Esophagus muscularis mucosa (tissue), 4 donors: ENCODE measurements around the gene ASXL2. TPM values are rescaled to one million over a fixed set of nuclear protein-coding genes. Genes with fewer than 3 reads are reported as not detected.

Source experiments
- DNase-seq: peaks from one replicate; pipeline ENCODE4 v3.0.0-alpha.2; 2017; ENCODE audit errors: extremely low spot score
- H3K27ac ChIP-seq, 4 donors: fragments of 200-600 bp; sonication (generic); replicated peaks in 1 of 4; 1 replicate in 3 of 4; 2 replicates in 1 of 4; pipeline ENCODE4 v1.5.1; 2016 to 2019; ENCODE audit warnings: mild to moderate bottlenecking in 1 of 4
- H3K27me3 ChIP-seq, 4 donors: fragments of 200-600 bp; sonication (generic); one replicate each; pipeline versions ENCODE4 v1.5.1 to v1.6.0; 2016 to 2019
- H3K36me3 ChIP-seq, 4 donors: fragments of 200-600 bp; sonication (generic); one replicate each; pipeline ENCODE4 v1.5.1; 2016 to 2019
- H3K4me1 ChIP-seq, 4 donors: fragments of 200-600 bp; sonication (generic); one replicate each; pipeline ENCODE4 v1.5.1; 2016 to 2019
- H3K4me3 ChIP-seq, 4 donors: fragments of 200-600 bp; sonication (generic); 1 replicate in 2 of 4; 2 replicates in 2 of 4; pipeline ENCODE4 v1.5.1; 2016 to 2019; ENCODE audit warnings: mild to moderate bottlenecking in 4 of 4, moderate library complexity in 1 of 4
- H3K9me3 ChIP-seq, 4 donors: fragments of 200-600 bp; sonication (generic); 1 replicate in 3 of 4; 2 replicates in 1 of 4; pipeline ENCODE4 v1.5.1; 2016 to 2019
- CTCF ChIP-seq, 3 experiments: fragments of 200-600 bp in 2 of 3; fragments of 450-650 bp in 1 of 3; sonication (generic) in 2 of 3; IDR thresholded peaks; one replicate each; pipeline ENCODE4 v1.5.1; 2017 to 2019; ENCODE audit warnings: antibody characterized with exemption in 3 of 3, mild to moderate bottlenecking in 2 of 3, moderate library complexity in 1 of 3
- EP300 ChIP-seq: sonication (generic); formaldehyde crosslinking; IDR thresholded peaks from one replicate; pipeline ENCODE4 v1.6.1; 2017; ENCODE audit warnings: antibody characterized with exemption
- POLR2A ChIP-seq: fragments of 450-650 bp; IDR thresholded peaks from one replicate; pipeline ENCODE4 v1.6.1; 2017; ENCODE audit warnings: antibody characterized with exemption, moderate library complexity, mild to moderate bottlenecking, low read depth
- POLR2AphosphoS5 ChIP-seq, 2 donors: sonication (generic); formaldehyde crosslinking; IDR thresholded peaks; one replicate each; pipeline ENCODE4 v1.6.1; 2017; ENCODE audit warnings: antibody characterized with exemption in 2 of 2
- WGBS: methylation state at CpG from one replicate; pipeline ENCODE4 v1.1.5; 2018; 5-methylcytosine and 5-hydroxymethylcytosine counted together
- intact Hi-C: fragments of 100-400 bp; cut with DNase I; formaldehyde crosslinking; loops from one replicate; pipeline ENCODE4 v1.15.1; 2023
- total RNA-seq, 4 donors: library from RNA; depleted of rRNA; stranded (reverse); fragments of >200 nt; gene quantifications; one replicate each; pipeline versions ENCODE4 v1.1.0 to v1.2.1, GENCODE V29; 2016

ASXL2 gene
- total RNA-seq, 4 donors from 2014 or later, result 17.4 to 25.1 (median 20.5) TPM

DNA sequence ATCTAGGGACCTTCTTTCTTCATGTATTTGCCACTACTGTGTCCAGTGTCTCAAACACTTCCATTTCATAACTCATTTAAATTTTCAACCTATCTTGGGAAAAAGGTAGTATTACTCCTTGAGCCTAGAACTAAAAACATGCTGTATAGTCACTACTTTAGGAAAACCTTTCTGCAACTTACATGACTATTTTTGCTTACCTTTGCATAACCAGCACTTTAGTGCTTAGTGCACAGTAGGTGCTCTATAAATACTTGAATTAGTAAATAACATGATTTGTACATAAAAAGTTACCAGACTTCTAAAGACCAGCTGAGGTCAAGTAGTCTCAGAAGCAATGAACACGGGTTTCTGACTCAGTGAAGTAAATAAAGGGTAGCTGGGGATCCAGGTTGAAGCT lies 142.5 kb downstream of the ASXL2 start:
- H3K36me3 ChIP-seq, result peaks cover 0 to 8% (median 0%) of the 10 kb centered on the region in 4 donors
- H3K9me3 ChIP-seq, result no peaks in the 10 kb centered on the region
- H3K4me3 ChIP-seq, result no peak overlapping the region
- no peak for DNase-seq
- peaks cover 0 to 7% (median 0%) of the 10 kb centered on the region in 4 donors for H3K4me1 ChIP-seq
- 89% methylated on average over 1 of the region's 1 CpG for WGBS
- TF ChIP-seq POLR2A (no peak), EP300 (no peak), CTCF (IDR thresholded peaks at IDR 0.05) (no peak), POLR2AphosphoS5 (IDR thresholded peaks at IDR 0.05) (no peak)
- intact Hi-C loops, result no loop called here
- H3K27me3 ChIP-seq, result no peaks in the 10 kb centered on the region
- no peak overlapping the region for H3K27ac ChIP-seq

GRCh38 chr2:25728559-25728958 lies 149.7 kb downstream of the ASXL2 start:
- TF ChIP-seq POLR2A (no peak), CTCF (IDR thresholded peaks at IDR 0.05) (no peak), POLR2AphosphoS5 (IDR thresholded peaks at IDR 0.05) (no peak), EP300 (no peak)
- H3K4me1 ChIP-seq, result no peaks in the 10 kb centered on the region
- H3K4me3 ChIP-seq, result no peak overlapping the region
- no peaks in the 10 kb centered on the region for H3K27me3 ChIP-seq
- no peak overlapping the region for H3K27ac ChIP-seq
- DNase-seq, result no peak
- no peaks in the 10 kb centered on the region for H3K36me3 ChIP-seq
- intact Hi-C loops, result no loop called here
- WGBS, result 97% methylated on average over 7 of the region's 7 CpGs
- no peaks in the 10 kb centered on the region for H3K9me3 ChIP-seq

- no peaks in the 10 kb centered on the region for H3K9me3 ChIP-seq
- H3K27me3 ChIP-seq, result no peaks in the 10 kb centered on the region
- no peak for DNase-seq
- no peaks in the 10 kb centered on the region for H3K36me3 ChIP-seq
- no peaks in the 10 kb centered on the region for H3K4me1 ChIP-seq
- H3K27ac ChIP-seq, result no peak overlapping the region
- intact Hi-C loops, result no loop called here
- 61% methylated on average over 3 of the region's 3 CpGs for WGBS
- no peak overlapping the region for H3K4me3 ChIP-seq
- TF ChIP-seq POLR2A (no peak), CTCF (IDR thresholded peaks at IDR 0.05) (no peak), EP300 (no peak), POLR2AphosphoS5 (IDR thresholded peaks at IDR 0.05) (no peak)
Observed at GRCh38 chr2:25726522-25726921, 151.8 kb downstream of the ASXL2 start.

DNA sequence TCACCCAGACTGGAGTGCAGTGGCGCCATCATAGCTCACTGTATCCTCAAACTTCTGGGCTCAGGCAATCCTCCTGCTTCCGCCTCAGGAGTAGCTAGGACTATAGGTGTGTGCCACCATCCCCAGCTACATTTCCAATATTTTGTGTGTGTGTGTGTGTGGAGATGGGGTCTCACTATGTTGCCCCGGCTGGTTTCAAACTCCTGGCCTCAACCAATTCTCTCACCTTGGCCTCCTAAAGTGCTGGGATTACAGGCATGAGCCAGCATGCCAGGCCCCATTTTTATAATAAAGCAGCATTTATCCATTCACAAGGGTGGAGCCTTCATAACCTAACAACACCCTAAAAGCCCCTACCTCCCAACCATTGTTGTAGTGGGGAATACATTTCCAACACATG lies 152.4 kb downstream of the ASXL2 start:
- H3K36me3 ChIP-seq, result no peaks in the 10 kb centered on the region
- H3K4me3 ChIP-seq, result no peak overlapping the region
- H3K4me1 ChIP-seq, result no peaks in the 10 kb centered on the region
- H3K27ac ChIP-seq, result no peak overlapping the region
- no peaks in the 10 kb centered on the region for H3K9me3 ChIP-seq
- DNase-seq, result no peak
- peaks cover 0 to under 1% (median 0%) of the 10 kb centered on the region in 4 donors for H3K27me3 ChIP-seq
- intact Hi-C loops, result no loop called here
- TF ChIP-seq EP300, result no peak
- no peak for TF ChIP-seq POLR2AphosphoS5 (IDR thresholded peaks at IDR 0.05)
- no peak for TF ChIP-seq POLR2A
- TF ChIP-seq CTCF (IDR thresholded peaks at IDR 0.05), result no peak
- WGBS, result 97% methylated on average over 3 of the region's 3 CpGs

GRCh38 chr2:25724756-25725155 lies 153.5 kb downstream of the ASXL2 start:
- intact Hi-C loops, result no loop called here
- no peak for DNase-seq
- Histone ChIP-seq H3K4me3 (no peak overlapping the region), H3K9me3 (no peaks in the 10 kb centered on the region), H3K27me3 (peaks cover 0 to 8% (median 0%) of the 10 kb centered on the region in 4 donors), H3K36me3 (no peaks in the 10 kb centered on the region), H3K27ac (no peak overlapping the region), H3K4me1 (no peaks in the 10 kb centered on the region)
- TF ChIP-seq POLR2AphosphoS5 (IDR thresholded peaks at IDR 0.05) (no peak), EP300 (no peak), CTCF (IDR thresholded peaks at IDR 0.05) (no peak), POLR2A (no peak)
- 92% methylated on average over 6 of the region's 6 CpGs for WGBS
